Brain microvascular endothelial cell (primary cell): Measurements from ENCODE around the gene DDX31.

Experiments used
- DNase-seq: peaks from one replicate; pipeline ENCODE4 v3.0.0-alpha.2; 2020
- H3K27ac ChIP-seq: fragments of 250-450 bp; sonication (Bioruptor Pico); 2 replicates; pipeline ENCODE4 v1.5.1; 2020; ENCODE audit warnings: mild to moderate bottlenecking, moderate library complexity
- H3K27me3 ChIP-seq: fragments of 250-450 bp; sonication (Bioruptor Pico); replicated peaks from 2 replicates; pipeline ENCODE4 v1.5.1; 2020; ENCODE audit warnings: mild to moderate bottlenecking
- H3K36me3 ChIP-seq: fragments of 250-450 bp; sonication (Bioruptor Pico); replicated peaks from 2 replicates; pipeline ENCODE4 v1.5.1; 2020; ENCODE audit warnings: mild to moderate bottlenecking
- H3K4me3 ChIP-seq: 2 replicates; pipeline ENCODE4 v1.5.1; 2011; ENCODE audit warnings: low read depth, mild to moderate bottlenecking, control low read depth, low read length, moderate library complexity
- in situ Hi-C: cut with HindIII; loops from 2 replicates; pipeline ENCODE4 v1.10.0; 2017; ENCODE audit warnings: low sequenced_read_pairs, low pct_ligation_motif_present
- TF ChIP-seq, protein P1 (sequence below): IDR thresholded peaks from 2 replicates; pipeline ENCODE4 v1.5.1; 2011; ENCODE audit warnings: low read depth, mild to moderate bottlenecking, moderate library complexity, low read length, control low read depth, inconsistent platforms; ENCODE audit errors: missing control alignments

The DDX31 gene

DNA sequence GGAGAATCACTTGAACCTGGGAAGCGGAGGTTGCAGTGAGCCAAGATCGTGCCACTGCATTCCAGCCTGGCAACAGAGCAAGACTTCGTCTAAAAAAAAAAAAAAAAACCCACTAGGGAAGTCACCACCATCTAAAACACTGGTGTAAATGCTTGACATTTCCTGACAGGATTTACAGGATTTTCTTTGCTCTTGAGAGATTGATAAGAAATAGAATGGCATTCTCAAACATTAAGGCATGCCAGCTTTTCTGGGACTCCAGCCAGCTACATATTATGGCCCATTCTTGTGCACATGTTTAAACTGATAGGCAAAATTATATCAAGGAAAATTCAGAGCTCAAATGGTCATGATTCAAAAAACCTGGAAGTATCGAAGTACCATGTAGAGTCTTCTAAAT, 29.2 kb upstream of the DDX31 start:
- TF ChIP-seq, protein P1, sequence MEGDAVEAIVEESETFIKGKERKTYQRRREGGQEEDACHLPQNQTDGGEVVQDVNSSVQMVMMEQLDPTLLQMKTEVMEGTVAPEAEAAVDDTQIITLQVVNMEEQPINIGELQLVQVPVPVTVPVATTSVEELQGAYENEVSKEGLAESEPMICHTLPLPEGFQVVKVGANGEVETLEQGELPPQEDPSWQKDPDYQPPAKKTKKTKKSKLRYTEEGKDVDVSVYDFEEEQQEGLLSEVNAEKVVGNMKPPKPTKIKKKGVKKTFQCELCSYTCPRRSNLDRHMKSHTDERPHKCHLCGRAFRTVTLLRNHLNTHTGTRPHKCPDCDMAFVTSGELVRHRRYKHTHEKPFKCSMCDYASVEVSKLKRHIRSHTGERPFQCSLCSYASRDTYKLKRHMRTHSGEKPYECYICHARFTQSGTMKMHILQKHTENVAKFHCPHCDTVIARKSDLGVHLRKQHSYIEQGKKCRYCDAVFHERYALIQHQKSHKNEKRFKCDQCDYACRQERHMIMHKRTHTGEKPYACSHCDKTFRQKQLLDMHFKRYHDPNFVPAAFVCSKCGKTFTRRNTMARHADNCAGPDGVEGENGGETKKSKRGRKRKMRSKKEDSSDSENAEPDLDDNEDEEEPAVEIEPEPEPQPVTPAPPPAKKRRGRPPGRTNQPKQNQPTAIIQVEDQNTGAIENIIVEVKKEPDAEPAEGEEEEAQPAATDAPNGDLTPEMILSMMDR: no peak
- no peak for DNase-seq
- Histone ChIP-seq H3K36me3 (no peaks in the 10 kb centered on the region), H3K27ac (no peak overlapping the region), H3K4me3 (no peak overlapping the region), H3K27me3 (no peaks in the 10 kb centered on the region)
- in situ Hi-C loops: no loop called here

DNA sequence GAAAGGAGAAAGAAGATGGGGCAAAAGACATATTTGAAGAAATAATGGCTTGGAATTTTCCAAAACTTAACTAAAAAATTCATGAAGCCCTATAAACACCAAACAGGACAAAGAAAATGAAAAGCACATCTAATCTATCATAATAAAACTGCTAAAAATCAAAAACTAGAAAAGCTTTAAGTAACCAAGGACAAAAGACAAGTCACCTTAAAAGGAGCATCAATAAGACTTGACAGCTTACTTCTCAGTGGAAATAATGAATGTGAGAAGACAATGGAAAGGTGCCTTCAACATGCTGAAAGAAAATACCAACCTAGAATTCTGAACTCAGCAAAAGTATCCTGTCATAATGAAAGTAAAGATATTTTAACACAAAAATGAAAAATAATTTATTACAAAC, 27.4 kb upstream of the DDX31 start:
- Histone ChIP-seq H3K36me3 (no peaks in the 10 kb centered on the region), H3K27ac (no peak overlapping the region), H3K27me3 (no peaks in the 10 kb centered on the region), H3K4me3 (no peak overlapping the region)
- TF ChIP-seq, protein P1: no peak
- no peak for DNase-seq
- in situ Hi-C loops: no loop called here

DNA sequence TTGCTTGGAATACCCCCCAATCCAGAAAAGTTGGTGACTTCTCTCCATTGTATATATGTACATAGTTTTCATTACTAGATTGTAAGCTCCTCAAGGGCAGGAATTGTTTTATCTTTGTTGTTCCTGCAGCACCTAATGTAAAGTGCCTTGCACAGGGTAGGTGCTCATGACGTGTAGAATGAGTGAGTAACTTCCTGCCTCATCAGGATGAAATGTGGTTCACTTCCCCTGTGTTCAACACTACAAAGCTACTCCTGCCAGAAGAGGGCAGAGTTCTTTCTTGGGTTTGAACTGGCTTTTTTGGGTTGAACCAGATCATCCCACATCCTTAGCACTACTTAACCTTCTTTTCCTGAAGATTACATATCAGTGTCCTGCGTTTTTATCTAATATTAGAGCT, 24.4 kb upstream of the DDX31 start:
- DNase-seq: peak; percentile 7
- Histone ChIP-seq H3K36me3 (peaks cover 18% of the 10 kb centered on the region), H3K27ac (no peak overlapping the region), H3K4me3 (no peak overlapping the region), H3K27me3 (no peaks in the 10 kb centered on the region)
- in situ Hi-C loops: no loop called here
- TF ChIP-seq, protein P1: peak; percentile 21

DNA sequence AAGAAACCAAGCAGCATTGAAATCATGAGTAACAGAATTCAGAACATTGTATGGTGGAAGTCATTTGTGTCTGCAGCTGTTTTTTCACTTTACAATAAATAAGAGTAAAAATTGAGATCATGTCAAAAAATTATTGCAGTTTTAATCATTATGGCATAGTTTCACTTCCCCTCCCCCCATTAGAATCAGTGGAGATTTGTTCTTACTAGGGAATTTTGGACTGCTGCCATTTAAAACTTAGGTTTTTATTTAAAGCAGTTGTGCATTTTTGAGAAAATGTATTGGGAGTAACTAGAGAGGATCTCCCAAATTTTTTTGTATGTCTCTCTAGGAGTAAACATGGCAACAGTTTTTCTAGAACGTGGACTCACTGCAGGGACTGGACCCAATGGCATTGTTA, 20.9 kb upstream of the DDX31 start:
- peaks cover 36% of the 10 kb centered on the region for H3K36me3 ChIP-seq
- H3K27ac ChIP-seq: no peak overlapping the region
- no peaks in the 10 kb centered on the region for H3K27me3 ChIP-seq
- no peak overlapping the region for H3K4me3 ChIP-seq
- TF ChIP-seq, protein P1: no peak
- no peak for DNase-seq
- in situ Hi-C loops: no loop called here

DNA sequence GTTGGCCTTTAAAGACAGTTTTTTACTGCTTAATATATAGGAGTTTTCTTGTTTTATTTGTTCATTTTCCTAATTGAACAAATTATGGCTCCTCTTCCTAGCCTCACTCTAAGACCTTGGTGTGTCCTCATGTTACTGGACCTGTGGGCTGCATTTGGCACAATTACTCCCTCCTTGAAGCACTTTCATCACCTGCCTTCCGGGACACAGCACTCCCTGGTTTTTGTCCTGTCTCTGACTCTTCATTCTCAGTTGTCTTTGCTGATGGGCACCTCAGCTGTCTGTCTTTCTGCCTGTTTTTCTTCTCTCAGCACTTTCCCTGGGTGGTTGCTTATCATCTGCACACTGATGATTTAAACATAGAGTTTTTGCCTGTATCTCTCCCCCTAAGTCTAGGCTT, 14.1 kb upstream of the DDX31 start:
- Histone ChIP-seq H3K4me3 (no peak overlapping the region), H3K27ac (no peak overlapping the region), H3K36me3 (peaks cover 41% of the 10 kb centered on the region), H3K27me3 (no peaks in the 10 kb centered on the region)
- in situ Hi-C loops: no loop called here
- TF ChIP-seq, protein P1: no peak
- DNase-seq: no peak

DNA sequence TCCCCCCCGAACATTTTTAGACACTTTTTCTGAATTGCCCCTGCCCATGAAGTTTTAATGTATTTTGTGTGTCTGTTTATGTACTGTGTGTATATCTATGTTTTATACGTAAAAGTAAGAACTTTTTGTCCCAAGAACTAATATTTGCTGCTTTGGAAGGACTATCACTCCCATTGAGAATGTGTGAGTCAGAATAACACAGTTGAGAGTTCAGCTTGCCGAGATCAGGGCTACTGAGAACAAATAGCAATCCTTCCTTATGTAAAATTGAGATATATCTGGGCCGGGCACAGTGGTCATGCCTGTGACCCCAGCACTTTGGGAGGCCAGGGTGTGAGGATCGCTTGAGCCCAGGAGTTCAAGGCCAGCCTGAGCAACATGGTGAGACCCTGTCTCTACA, 11.8 kb upstream of the DDX31 start:
- H3K4me3 ChIP-seq: no peak overlapping the region
- in situ Hi-C loops: no loop called here
- H3K27ac ChIP-seq: no peak overlapping the region
- TF ChIP-seq, protein P1: no peak
- peaks cover 43% of the 10 kb centered on the region for H3K36me3 ChIP-seq
- no peaks in the 10 kb centered on the region for H3K27me3 ChIP-seq
- DNase-seq: no peak
